Adrenal gland (tissue), 5 donors: ENCODE measurements around the gene MYCBP2.

ENCODE experiments used
- CTCF ChIP-seq, 6 experiments: fragments of 450-650 bp in 4 of 6; fragments of 200-600 bp in 2 of 6; sonication (generic) in 1 of 6; IDR thresholded peaks; 1 replicate in 5 of 6; 2 replicates in 1 of 6; pipeline versions ENCODE4 v1.5.1 to v1.8.0; 2016 to 2021; ENCODE audit warnings: antibody characterized with exemption in 6 of 6, mild to moderate bottlenecking in 2 of 6, moderate library complexity in 1 of 6
- POLR2A ChIP-seq, 2 donors: fragments of 450-650 bp; IDR thresholded peaks; one replicate each; pipeline ENCODE4 v1.6.1; 2017; ENCODE audit warnings: antibody characterized with exemption in 2 of 2, mild to moderate bottlenecking in 2 of 2, moderate library complexity in 1 of 2
- donor health status: DM: no; HTN: no; CAD: no.

DNA sequence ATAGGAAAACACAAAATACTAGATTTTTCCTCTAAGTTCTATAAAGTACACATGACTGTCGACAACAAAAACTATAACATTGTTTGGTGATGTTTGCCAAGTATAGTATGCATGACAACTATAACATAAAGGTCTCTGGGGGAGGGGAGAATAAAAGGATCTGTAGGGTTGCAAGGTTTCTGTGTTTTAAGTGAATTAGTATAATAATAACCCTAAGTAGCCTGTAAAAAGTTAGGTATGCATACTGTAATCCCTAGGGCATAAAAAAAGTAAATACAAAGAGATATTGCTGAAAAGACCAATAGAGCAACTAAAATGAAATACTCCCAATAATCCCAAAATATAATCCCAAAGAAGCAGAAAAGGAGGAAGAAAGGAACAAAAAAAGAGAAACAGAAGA lies 14.6 kb downstream of the MYCBP2 start:
- no peak for TF ChIP-seq CTCF (IDR thresholded peaks at IDR 0.05)
- no peak for TF ChIP-seq POLR2A (IDR thresholded peaks at IDR 0.05)
